NOMO-1 treated with dmso at 0.1 percent for 144 hours (cell line): ENCODE results near the gene GGT1.
A peak's percentile ranks its signal among the peaks of the same experiment; 100 is the strongest.
"Not testable (repeated sequence)": the region's sequence is repeated elsewhere in the genome, so short reads cannot be mapped to it uniquely, and the experiment has no call there.

Experiments used
- DNase-seq: peaks from one replicate; lab custom pipeline; 2025; ENCODE audit not compliant: unreplicated experiment; lab: John Stamatoyannopoulos, UW

The GGT1 gene

DNA sequence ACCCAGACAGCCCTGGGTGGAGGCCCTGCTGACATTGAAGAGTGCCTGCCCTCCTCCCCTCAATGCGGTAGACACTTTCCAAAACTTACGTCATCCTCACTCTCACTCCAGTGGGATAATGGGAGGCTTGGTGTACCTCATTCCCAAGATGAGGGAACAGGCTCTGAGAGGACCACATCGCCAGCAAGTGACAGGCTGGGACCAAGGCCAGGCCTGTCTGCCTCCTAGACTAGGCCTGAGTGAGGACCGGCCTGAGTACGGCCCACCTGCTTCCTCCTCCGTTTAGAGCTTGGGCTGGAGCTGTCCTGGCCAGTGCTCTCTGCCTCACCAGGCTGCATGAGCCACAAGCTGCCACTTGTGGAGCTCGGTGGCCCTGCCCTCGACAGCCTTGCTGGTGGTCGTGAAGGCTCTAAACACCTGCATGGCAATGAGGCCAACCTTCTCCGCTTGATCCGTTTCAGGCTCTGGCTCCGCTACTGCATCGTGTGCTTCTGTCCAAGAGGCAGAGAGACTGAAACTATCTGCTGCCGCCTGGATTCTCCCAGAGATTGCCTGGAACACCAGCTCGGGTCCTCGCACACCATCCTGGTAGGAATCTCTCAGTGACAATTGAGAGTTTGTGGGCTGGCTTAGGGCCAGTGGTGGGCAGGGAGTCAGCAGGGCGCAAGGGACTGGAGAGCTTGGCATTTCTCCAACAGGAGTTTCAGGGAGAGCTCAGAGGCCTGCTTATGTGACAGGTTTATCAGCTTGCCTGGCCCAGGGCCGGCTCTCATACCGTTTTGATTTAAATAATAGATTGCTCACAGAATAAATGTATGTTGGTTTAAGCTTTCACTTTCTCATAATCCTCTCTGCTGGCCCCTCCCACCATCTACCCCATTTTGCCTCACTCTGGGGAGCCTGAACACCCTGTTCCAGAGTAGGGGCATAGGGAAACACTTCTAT lies 19.5 kb upstream of the GGT1 start:
- no peak for DNase-seq

DNA sequence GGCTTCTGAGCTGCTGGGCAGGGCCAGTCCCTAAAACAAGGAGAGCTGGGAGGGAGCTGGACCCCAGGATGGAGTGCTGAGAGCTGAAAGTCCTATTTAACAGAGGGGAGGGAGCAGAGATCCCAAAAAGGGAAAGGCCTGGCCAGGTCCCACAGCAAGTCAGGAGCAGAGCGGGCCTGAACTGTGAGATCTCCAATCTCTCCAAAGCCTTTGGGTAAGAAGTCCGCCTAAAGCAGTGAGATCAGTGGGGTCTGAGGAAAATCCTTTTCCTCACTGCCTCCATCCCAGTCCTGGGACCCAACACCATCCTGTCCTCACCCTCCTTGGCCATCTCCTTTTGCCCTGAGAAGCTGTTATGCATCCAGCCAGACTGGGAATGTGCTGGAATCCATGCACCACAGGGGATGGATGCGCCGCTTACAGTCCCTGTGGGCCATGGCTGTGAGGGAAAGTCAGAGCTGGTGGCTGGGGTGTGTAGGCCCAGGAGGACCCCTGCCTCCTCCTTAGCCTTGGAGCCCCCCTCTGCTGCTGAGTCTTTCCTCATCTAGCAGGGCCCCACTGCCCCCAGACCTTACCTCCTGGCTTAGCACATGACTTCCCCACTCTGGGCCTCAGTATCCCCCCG lies 18.7 kb upstream of the GGT1 start:
- DNase-seq = no peak

GRCh38 chr22:24584871-24585411 lies 18.1 kb upstream of the GGT1 start:
- DNase-seq = no peak

DNA sequence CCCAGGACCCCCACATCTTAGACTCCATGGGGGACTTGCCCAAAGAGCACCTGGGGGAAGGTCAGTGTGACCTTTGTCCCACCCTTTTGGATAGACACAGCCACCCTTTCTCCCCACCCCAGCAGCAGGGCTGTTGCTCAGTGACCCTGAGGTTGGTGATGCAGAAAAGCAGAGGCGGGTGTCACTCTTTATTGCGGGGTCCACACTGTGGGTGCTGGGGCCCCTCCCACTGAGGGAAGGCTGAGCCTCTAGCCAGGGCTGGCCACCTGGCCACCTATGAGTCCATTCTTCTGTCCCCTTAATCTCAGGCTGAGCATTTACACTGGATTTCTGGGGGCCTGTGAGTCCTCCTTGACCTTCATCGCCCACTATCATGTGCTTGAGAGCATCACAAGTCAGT lies 17.5 kb upstream of the GGT1 start:
- no peak for DNase-seq

DNA sequence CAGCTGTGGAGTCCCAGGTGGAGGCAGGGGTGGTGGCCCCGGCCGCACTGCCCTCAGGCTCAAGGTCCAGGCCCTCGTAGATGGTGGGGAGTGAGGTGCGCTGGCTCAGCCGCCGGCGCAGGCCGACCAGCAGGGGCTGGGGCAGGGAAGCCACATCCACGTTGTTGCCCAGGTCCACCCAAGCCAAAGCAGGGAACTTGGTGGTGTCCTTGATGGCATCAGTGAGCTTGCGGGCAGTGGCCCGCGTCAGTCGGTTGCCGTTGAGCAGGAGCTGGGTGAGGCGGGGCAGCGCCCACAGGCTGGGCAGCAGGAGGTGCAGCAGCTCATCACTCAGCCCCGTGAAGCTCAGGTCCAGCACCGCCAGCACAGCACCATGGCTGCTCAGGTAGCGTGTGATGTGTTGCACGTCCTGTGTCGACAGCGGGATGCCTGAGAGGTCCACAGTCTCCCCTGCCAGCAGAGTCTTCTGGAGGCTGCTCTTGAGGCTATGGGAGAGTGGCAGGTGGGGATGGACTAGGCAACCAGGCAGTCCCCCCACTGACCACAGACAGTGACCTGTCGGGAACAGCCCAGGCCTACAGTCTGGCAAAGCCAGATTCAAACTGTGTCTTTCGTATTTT lies 17.0 kb upstream of the GGT1 start:
- DNase-seq = no peak

DNA sequence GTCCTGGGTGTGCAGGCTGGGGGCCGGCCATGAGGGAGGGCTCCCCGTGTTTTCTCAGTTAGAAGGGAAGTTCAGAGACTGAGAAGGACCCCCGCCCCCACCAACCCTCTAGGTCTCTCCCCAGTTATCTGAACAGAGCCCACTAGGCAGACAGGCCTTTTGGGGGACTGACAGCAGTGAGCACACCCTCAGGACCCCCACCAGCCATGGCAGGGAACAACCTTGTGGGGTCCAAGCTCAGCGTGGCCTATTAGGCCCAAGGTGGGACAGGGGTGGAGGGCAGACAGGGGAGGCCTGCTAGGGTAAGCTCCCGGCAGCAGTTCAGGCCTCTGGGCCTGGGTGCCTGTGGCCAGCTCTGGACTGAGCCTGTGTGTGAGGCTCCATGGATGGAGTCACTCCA lies 15.7 kb upstream of the GGT1 start:
- DNase-seq = no peak

DNA sequence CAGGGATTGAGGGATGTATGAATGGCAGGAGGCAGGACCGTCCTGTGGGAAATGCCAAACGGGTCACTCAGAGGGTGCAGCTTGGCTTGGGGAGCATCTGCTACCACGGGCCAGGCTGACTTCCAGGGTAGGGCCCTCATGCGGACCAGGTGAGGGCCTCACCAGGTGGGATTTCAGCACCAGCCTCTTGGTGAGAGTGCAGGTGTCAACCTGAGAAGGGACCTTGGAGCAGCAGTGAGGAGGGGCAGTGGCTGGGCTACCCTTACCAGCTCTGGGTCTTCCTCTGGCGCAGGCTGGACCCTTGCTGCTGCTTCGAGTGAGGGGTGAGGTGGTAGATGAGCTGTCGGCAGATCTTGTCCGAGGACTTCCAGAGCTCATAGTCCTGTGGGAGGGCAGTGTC lies 15.0 kb upstream of the GGT1 start:
- no peak for DNase-seq

DNA sequence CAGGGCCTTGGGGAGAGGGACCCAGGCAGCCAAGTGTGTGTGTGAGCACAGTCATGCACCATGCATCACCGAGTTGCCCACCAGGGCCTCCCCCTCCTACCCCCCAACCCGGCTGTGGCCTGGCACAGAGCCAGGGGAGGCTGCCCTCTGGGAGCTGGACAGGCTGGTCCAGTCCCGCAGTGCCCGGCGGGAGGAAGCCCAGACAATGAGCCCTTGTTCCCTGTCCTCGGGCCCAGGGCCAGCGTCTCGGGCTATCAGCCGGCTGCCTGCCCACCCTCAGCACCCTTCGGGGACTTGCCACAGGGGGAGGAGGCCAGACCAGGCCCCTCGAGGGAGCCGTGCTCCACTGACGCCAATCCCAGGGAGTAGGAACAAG lies 14.6 kb upstream of the GGT1 start:
- DNase-seq = no peak

- DNase-seq = no peak
Observed at GRCh38 chr22:24588757-24589481, 14.1 kb upstream of the GGT1 start.

DNA sequence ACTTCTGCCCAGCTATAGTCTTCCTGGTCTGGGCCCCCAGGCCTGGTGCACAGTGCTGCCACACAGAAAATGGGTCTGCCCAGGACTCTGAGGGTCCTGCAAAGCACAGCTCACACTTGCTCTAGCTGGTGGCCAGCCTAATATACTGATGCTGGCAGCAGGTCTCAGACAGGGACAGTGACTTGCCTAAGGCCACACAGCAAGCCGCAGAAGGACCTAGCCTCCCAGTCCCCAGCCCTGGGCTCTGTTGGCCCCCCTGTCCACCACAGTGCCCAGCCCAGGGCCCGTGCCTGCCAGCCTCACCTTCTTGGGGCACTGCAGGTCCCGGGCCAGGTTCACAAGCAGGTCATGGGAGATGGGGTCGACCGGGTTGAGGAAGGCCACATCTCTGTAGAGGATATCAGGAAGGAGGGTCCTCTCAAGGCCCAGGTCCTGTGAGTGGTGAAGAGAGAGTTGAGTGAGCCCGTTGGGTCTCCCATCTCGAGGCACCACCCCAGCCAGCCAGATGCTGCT lies 13.4 kb upstream of the GGT1 start:
- DNase-seq = no peak

DNA sequence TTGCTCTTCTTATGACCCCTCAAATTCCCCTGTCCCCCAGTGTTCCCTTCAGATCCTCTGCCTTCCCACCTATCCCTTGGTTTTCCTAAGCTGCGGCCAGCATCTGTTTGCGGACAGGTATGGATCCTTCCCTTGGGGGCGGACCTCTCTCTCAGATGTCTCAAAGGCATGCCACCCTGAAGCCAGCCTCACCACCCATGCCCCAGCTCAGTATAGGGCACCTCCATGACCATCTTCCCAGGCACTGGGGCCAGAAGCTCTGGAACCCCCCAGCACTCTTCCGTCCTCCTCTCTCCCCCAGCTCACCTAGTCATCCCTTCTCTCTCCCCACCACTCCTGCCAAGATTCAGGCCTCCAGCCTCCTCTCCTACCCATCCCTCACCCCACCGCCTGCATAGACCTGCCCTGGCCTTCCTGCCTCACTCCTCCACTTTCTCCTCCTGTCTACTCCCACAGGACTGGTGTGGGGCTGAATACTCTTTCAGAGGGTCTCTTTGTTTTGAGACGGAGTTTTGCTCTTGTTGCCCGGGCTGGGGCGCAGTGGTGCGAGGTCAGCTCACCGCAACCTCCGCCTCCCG lies 12.3 kb upstream of the GGT1 start:
- no peak for DNase-seq

- DNase-seq = no peak
Observed at GRCh38 chr22:24591286-24591830, 11.6 kb upstream of the GGT1 start.

GRCh38 chr22:24592058-24592850 lies 10.7 kb upstream of the GGT1 start:
- no peak for DNase-seq

DNA sequence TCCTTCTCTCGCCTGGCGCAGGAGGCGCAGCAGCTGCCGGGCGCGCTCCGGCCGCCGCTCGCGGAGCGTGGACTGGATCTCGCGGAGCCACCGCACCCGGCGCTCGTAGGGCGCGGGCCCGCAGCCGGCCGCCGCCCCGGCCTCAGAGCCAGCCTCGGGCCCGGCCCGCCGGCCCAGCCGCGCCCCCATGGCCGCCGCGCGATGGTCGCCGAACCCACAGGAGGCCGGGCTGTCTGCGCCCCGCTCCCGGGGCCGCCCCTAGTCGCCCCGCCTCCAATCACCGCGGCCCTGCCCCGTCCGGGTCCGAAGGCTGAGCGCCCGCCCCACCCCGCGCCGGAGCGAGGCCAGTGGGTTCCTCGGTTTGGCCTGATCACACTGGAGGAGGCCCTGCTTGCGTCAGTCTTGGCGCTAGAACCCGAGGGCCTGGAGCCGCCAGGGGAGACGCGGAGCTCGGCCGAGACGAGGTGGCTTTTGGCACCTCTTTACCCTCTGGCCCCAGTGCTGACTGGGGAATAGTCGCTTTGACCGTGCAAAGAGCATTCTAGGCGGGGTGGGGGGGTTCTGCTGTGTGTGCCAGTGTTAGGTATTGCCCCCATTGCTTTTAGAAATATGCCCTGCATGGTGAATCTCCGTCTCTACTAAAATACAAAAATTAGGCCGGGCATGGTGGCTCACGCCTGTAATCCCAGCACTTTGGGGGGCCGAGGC lies 10.0 kb upstream of the GGT1 start, which contains the start of gene LRRC75B:
LRRC75B (minus strand) TSS at position 223 of the 708 bp plus-strand sequence; CDS start at position 189, 34 bp downstream.
- peak; percentile 81 for DNase-seq

GRCh38 chr22:24593559-24593835 lies 9.5 kb upstream of the GGT1 start:
- DNase-seq = not testable (repeated sequence)

- DNase-seq = no peak
Observed at GRCh38 chr22:24593836-24594568, 9.0 kb upstream of the GGT1 start.

- DNase-seq = no peak
Observed at GRCh38 chr22:24594569-24595120, 8.3 kb upstream of the GGT1 start.

GRCh38 chr22:24595228-24595627 lies 7.8 kb upstream of the GGT1 start:
- no peak for DNase-seq
